IPS DF 19.7 (cell line): ENCODE data around the gene CDH12.
"Not testable (repeated sequence)": the region's sequence is repeated elsewhere in the genome, so short reads cannot be mapped to it uniquely, and the experiment has no call there.

ENCODE experiments used
- DNase-seq: peaks from one replicate; pipeline ENCODE4 v3.0.0-alpha.2; 2013; ENCODE audit warnings: low read depth, low spot score

CDH12 gene

GRCh38 chr5:22572941-22573340, 280.2 kb downstream of the CDH12 start:
- no peak for DNase-seq

DNA sequence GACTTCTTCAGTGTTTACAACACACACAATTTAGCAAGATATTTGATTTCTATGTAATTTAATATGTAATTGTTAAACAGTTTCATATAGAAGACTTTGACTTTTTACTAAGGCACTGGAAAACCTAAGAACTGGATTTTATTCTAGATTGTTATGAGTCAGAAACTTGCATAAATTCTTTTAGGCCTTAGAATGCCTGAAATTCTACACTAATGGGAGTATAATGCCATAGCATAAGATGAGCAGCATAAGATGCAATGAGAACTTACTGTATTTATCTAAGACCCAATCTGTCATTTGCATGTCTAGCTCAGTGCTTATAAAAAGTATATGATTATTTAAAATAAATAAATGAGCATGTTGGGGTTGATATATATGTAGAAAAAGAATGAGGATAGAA, 285.2 kb downstream of the CDH12 start:
- no peak for DNase-seq

DNA sequence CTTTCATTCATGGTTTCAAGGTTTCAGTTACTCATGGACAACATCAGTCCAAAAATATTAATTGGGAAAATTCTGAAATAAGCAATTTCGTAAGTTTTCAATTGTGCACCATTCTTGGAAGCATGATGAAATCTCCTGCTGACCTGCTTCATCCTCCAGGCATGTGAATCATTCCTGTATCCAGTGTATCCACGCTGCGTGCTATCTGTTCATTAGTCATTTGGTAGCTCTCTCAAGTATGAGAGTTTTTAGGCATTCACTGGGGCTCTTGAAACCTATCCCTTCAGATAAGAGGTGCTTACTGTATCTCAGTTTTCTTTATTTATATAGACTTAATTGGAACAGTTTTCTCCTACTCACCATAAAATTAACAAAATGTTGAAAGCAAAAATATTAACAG, 293.0 kb downstream of the CDH12 start:
- no peak for DNase-seq

GRCh38 chr5:22557251-22557650, 295.9 kb downstream of the CDH12 start:
- no peak for DNase-seq

DNA sequence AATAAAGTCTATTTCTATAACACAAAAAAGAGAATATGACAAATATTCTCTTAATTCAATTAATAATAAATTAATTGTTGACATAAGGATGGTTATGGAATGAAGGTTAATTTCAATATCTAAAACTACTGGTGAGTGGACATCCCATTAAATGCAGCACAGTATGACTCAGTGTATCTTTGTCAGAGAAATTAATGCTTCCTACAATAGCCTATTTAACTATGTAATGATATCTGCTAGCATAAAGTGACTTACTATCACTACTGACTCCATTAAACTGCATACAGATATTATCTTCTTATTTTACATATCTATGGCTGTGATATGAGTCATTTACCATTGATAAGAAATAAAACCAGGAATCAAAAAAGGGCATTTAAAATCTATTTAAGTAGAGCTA, 298.7 kb downstream of the CDH12 start:
- DNase-seq, result no peak

DNA sequence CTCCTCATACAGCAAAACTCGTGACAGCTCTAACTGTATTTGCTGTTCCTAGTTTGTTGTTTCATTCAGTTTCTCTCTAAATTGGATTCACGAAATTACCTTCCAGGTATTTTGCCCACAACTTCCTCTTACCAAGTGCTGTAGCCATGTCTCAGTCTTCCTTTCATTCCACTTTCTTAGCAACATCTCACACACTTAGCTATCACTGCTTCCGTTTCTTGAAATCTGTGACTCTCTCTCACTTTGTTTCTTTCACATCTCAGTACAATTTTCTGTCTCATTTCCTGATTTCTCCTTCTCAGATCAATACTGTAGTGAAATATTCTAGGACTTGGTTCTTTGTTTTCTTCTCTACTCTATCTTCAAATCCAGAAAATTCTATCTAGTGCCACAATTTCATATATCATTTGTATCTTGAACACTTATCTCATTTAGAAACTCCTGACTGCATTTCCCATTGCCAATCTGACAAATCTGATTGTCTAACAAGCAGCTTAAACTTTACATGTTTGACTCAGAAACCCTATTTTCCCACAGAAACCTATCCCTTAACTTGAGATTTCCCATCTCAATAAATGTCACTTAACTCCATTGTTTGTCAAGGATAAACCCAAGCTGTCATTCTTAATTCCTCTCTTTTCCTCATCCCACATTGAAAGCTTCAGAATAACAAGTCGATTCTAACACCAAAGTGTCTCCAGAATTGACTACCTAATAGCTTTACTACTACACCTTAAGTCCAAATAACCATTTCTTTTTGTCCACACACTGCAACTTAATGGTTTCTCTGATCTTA, 303.1 kb downstream of the CDH12 start:
- no peak for DNase-seq

- no peak for DNase-seq
These were observed 310.8 kb downstream of the CDH12 start for GRCh38 chr5:22542340-22542739.

DNA sequence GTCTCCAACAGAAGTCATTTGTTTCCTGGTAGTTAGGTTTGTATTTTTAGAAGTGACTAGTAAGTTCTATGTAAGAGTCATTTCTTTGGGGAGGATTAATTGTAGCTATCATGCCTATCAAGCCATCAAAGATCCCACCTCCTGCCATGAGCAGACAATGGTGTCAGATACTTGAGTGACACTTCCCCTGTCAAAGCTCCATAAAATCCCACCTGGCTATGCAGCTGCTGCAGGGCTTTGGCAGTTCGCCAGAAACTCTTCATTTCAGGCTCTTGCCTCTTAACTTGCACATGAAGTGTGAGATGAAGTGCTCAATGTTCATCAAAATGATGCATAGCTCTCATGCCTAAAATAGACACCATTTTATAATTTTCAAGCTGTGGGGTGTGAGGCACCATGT, 312.1 kb downstream of the CDH12 start:
- DNase-seq, result no peak

DNA sequence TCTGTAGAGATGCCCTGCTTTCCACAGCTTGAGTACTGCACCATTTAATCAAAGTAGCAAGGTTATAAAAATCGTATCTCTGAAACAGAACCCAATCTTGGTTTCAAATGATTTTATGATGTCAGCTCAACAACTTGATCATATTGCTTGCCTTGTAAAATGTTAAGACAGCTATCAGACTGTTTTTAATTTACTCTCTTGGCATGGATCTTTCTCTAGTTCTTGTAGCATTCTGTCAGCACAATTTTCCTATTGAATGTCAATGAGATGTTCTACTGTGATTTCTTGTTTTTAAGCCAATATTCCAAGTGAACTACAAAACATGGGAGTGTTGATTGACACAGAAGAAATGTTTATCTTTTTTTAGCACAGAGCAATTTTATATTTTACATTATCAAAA, 313.4 kb downstream of the CDH12 start:
- DNase-seq, result no peak

DNA sequence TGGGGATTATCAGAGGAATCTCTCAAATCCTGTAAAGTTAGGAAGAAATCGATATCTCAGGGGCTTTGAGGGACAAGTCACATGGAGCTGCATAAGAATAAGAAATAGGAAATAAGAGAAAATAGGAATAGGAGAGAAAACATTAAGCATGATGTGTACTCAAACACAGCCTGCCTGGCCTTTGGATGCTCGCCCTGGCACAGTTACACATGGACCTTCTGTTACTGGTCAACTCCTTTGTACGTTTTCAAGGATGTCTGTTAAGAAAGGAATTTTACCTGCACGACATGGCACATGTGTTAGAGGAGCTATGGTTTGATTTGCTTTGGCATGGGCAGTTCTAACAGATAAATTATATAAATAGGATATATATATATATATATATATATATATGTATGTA, 321.2 kb downstream of the CDH12 start:
- no peak for DNase-seq

GRCh38 chr5:22521521-22521920, 331.6 kb downstream of the CDH12 start:
- no peak for DNase-seq

DNA sequence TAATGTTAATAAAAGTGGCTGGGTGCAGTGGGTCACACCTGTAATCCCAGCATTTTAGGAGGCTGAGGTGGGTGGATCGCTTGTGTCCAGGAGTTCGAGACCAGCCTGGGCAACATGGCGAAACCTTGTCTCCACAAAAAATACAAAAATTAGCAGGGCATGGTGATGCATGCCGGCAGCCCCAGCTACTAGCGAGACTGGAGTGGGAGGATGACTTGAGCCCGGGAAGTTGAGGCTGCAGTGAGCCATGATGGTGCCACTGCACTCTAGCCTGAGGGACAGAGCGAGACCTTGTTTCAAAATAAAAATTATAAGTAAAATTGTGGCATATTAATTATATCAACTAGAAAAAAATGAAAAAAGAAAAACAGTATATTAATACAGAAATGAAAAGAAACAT, 336.6 kb downstream of the CDH12 start:
- not testable (repeated sequence) for DNase-seq

DNA sequence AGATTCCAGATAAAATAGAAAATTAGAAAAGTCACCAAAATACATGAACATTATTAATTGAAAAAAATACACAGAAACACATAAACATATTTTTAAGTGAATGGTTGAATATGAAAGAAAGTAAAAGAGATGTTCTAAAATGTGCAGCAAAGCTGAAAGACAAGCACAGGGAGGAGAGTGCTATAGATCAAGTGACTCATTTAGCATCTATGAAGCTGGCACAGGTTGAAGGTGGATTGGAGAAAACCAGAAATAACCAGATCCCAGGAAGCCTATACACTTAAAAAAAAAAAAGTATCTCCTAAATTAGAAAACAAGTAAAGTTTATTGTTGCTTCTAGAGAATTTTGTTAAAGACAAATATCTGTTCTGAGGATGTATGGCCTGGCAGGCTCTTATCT, 338.9 kb downstream of the CDH12 start:
- no peak for DNase-seq

DNA sequence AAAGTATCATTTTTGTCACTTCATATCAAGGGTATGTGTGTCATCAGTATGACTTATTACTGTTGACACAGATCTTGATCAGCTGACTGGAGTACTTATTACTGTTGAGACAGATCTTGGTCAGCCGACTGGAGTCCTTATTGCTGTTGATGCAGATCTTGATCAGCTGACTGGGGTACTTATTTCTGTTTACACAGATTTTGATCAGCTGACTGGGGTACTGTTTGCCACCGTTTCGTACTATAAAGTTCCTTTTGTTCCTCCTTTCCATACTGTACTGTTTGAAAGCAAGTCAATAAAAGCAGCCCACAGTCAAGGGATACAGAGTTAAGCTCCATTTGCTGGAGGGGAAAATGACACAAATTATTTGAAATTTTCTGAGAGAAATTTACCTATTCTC, 347.3 kb downstream of the CDH12 start:
- DNase-seq, result no peak

GRCh38 chr5:22504411-22504810, 348.7 kb downstream of the CDH12 start:
- DNase-seq, result no peak

GRCh38 chr5:22500556-22500955, 352.6 kb downstream of the CDH12 start:
- no peak for DNase-seq

DNA sequence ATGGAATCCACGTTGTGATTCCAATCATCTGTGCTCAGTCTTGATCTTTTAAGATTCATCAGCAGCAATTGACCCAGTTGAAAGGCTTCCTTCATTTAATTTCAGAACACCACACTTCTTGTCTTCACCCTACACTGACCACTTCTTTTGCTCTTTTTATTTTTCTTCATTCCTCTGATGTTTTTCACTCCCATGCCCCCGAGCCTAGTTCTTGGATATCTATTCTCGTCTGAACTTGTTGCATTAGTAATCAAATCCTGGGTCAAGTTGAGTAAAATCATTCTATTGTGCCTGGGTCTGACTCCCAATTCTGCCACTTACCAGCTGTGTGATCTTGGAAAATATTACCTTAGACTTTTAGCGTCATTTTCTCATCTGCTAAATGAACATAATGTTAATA, 356.5 kb downstream of the CDH12 start:
- no peak for DNase-seq

GRCh38 chr5:22495016-22495720, 358.0 kb downstream of the CDH12 start:
- no peak for DNase-seq

- DNase-seq, result no peak
These were observed 364.7 kb downstream of the CDH12 start for GRCh38 chr5:22488427-22488826.

DNA sequence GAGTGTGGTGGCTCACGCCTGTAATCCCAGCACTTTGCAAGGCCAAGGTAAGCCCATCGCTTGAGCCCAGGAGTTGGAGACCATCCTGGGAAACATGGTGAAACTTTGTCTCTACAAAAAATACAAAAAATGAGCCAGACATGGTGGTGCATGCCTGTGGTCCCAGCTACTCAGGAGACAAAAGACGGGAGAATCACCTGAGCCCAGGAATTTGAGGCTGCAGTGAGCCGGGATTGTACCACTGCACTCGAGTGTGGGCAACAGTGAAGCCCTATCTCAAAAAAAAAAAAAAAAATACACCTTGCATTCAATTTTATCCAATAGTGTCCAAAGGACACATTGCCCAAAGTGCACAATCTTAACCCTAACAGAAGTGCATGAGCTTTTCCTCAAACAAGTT, 372.8 kb downstream of the CDH12 start:
- no peak for DNase-seq

GRCh38 chr5:22473886-22474285, 379.3 kb downstream of the CDH12 start:
- no peak for DNase-seq

GRCh38 chr5:22471154-22471553, 382.0 kb downstream of the CDH12 start:
- no peak for DNase-seq

- no peak for DNase-seq
These were observed 382.7 kb downstream of the CDH12 start for GRCh38 chr5:22470408-22470807.
